PFSK-1 (cell line): ENCODE results near the gene ABHD4.

Source experiments
- FOXP2 ChIP-seq: optimal IDR thresholded peaks from 2 replicates; pipeline ENCODE3; 2011; ENCODE audit warnings: borderline replicate concordance, control low read depth, inconsistent platforms; ENCODE audit not compliant: insufficient read depth; ENCODE audit errors: extremely low read length, extremely low read depth
- POLR2AphosphoS5 ChIP-seq: IDR thresholded peaks from 2 replicates; pipeline ENCODE4 v1.6.1; 2012; ENCODE audit warnings: low read depth, mild to moderate bottlenecking, control low read depth, low read length, moderate library complexity
- REST ChIP-seq, 2 experiments: IDR thresholded peaks; 2 replicates each; pipeline versions ENCODE4 v1.6.1 to v1.8.0; 2011 to 2012; ENCODE audit warnings: low read depth in 2 of 2, low read length in 2 of 2, control low read depth in 1 of 2, inconsistent platforms in 1 of 2, mild to moderate bottlenecking in 1 of 2, moderate library complexity in 1 of 2; ENCODE audit not compliant: insufficient read depth in 1 of 2
- SIN3A ChIP-seq: IDR thresholded peaks from 2 replicates; pipeline ENCODE4 v1.6.1; 2012; ENCODE audit warnings: mild to moderate bottlenecking, low read length, moderate library complexity, borderline replicate concordance; ENCODE audit not compliant: insufficient read depth
- TAF1 ChIP-seq: IDR thresholded peaks from 2 replicates; pipeline ENCODE4 v1.6.1; 2012; ENCODE audit warnings: low read length, control low read depth, borderline replicate concordance; ENCODE audit not compliant: insufficient read depth

ABHD4 gene

GRCh38 chr14:22593601-22594000 is 4.5 kb upstream of the ABHD4 start:
- TF ChIP-seq TAF1 (no peak), REST (IDR thresholded peaks at IDR 0.05; ENCODE audit: insufficient read depth in 1 of 2, low read depth in 2 of 2, low read length in 2 of 2) (no peak), POLR2AphosphoS5 (no peak), FOXP2 (no peak), SIN3A (no peak)

GRCh38 chr14:22594156-22594716 is 3.9 kb upstream of the ABHD4 start:
- TF ChIP-seq SIN3A (no peak), FOXP2 (no peak), REST (IDR thresholded peaks at IDR 0.05; ENCODE audit: insufficient read depth in 1 of 2, low read depth in 2 of 2, low read length in 2 of 2) (no peak), TAF1 (no peak), POLR2AphosphoS5 (no peak)

- no peak for TF ChIP-seq FOXP2
- no peak for TF ChIP-seq SIN3A
- TF ChIP-seq TAF1: no peak
- TF ChIP-seq POLR2AphosphoS5: no peak
- no peak for TF ChIP-seq REST (IDR thresholded peaks at IDR 0.05; ENCODE audit: insufficient read depth in 1 of 2, low read depth in 2 of 2, low read length in 2 of 2)
Observed at GRCh38 chr14:22596354-22596879, 1.7 kb upstream of the ABHD4 start.

- TF ChIP-seq FOXP2 (no peak), REST (IDR thresholded peaks at IDR 0.05; ENCODE audit: insufficient read depth in 1 of 2, low read depth in 2 of 2, low read length in 2 of 2) (no peak), SIN3A (no peak), TAF1 (no peak)
Observed at GRCh38 chr14:22597265-22597664, 835 bp upstream of the ABHD4 start.

GRCh38 chr14:22597771-22598098 is 365 bp upstream of the ABHD4 start:
- no peak for TF ChIP-seq FOXP2
- no peak for TF ChIP-seq SIN3A
- no peak for TF ChIP-seq TAF1
- TF ChIP-seq REST (IDR thresholded peaks at IDR 0.05; ENCODE audit: insufficient read depth in 1 of 2, low read depth in 2 of 2, low read length in 2 of 2): no peak
- no peak for TF ChIP-seq POLR2AphosphoS5
